GM19351 (cell line): ENCODE measurements around the gene BICD1.

ENCODE experiments used
- ATAC-seq: cut with Tn5 transposase; IDR thresholded peaks from one replicate; pipeline ENCODE4 v1.9.1; 2021; ENCODE audit warnings: mild to moderate bottlenecking, moderate library complexity; ENCODE audit not compliant: unreplicated experiment

BICD1 gene

DNA sequence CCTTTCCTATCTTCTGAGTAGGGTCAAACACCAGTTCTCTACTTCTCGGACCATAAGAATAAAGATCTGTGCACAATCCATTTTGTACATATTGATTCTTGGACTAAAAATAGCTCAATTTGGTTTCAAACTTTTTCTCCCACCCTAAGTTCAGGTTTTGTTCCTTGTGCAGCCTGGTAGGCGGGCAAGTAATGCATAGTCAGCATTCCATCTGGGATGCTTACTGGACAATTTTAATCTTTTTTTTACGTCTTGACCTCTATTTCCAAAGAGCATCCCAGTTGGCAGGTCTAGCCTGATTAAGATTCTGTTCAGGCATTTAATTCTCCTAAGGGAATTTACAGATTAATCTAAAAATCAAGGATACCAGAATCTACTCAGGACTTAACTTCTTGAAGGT is 126.9 kb downstream of the BICD1 start:
- no peak for ATAC-seq

DNA sequence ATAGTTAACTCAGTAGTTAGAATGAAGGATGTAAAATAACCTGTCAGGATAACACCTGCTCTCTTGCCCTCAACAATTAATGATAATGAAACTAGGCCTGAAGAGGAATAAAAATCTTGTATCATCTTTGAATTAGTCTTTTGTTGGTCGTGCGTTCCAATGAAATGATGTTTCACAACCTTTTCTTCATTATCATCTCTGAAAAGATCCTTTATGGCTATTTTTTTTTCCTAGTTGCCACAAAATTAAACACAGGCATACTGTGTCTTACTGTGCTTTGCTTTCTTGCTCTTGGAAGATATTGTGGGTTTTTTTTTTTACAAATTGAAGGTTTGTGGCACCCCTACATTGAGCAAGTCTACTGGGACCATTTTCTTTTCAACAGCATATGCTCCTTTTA is 128.6 kb downstream of the BICD1 start:
- ATAC-seq, result no peak

DNA sequence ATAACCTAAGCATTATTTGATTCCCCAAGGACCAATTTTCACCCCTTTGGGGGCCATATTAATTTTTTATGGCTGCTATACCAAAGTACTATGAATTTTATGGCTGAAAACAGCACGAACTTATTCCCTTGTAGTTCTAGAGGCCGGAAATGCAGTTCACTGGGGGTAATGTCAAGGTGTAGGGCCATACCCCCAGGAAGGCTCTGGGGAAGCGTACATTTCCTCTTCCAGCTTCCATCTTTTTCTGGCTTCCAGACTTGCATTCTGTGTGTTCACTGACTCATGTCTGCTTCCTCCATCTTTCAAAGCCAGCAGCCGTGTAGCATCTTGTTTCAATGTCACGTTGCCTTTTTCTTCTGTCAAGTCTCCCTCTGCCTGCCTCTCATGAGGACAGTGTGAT is 133.5 kb downstream of the BICD1 start:
- no peak for ATAC-seq

DNA sequence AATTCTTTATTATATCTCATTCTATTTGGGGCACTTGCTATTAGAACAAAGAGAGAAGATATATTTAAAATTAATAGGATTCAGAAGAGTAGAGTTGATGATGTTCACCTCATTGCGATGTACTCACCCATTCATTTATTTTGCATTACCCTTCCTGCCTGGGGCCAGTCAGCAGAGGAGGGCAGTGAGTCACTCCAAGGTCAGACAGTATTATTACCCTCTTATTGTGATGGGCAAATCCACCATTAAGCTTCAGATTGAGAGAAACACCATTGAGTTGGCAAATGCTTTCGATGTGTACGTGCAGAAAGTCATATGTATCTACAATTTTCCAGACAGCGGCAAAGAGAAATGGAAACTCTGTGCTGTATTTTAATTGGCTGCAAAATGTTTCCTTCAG is 134.2 kb downstream of the BICD1 start:
- no peak for ATAC-seq

DNA sequence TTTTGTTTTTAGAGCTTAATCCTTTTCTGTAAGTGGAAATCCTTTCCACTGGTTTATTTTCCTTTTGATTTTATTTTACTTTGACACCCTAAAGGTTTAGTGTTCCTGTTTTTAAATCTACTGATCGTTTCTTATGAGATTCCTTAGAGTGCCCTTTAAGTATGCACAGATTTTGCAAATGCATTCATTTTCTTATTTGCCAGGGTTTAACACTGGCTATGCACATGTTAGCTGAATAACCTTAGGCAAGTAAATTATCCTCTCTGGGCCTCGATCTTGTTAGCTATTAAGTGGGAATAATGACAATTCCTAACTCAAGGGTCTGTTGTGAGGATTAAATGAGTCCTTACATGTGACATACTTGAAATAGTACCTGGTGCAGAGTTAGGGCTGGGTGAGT is 136.0 kb downstream of the BICD1 start:
- no peak for ATAC-seq

DNA sequence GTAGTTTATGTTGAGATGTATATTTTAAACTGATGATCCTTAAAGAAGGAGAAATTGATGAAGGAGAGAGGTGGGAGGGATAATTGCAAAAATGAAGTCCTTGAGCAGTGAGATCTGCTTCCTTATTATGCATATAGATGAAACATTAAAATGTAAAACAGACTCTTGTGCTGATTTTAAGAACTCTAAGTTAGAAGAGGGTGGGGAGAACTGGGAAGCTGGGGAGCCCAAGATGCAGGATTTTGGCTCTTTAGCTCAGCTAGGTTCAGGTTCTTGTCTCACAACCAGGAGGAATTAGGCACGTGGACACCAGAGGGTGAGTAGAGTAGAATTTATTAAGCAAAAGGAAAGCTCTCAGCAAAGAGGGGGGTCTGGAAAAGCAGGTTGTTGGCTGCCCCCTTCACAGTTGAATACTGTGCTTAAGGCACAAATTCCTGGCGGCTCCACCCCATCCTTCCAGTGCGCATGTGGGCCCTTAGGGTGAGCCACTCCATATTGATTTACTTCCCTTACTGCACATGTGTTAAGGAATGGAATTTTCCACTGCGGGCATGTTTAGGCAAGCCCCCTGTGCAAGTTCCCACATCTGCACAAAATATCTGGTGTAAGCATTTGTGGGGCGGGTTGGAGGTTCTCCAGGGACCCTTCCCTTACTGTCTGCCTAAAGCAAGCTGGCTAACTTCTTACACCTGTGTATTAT is 141.9 kb downstream of the BICD1 start:
- no peak for ATAC-seq

DNA sequence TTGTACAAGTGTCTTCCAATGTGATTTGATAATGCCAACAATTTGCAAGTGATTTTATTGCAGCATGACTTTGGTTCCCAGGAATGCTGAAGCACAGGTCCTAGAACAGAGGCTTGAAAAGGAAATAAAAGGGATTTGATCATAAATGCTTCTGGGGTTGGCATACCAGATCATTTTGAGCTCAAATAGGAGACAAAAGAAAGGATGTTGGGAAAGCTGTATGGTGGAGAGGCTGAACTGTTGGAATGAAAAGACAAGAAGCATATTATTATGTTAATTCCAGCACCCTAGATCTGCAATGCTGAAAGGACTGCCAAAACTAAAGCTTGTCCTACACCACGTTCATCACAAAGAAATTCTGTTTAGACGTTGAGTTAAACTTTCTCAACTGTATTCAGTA is 143.1 kb downstream of the BICD1 start:
- no peak for ATAC-seq

DNA sequence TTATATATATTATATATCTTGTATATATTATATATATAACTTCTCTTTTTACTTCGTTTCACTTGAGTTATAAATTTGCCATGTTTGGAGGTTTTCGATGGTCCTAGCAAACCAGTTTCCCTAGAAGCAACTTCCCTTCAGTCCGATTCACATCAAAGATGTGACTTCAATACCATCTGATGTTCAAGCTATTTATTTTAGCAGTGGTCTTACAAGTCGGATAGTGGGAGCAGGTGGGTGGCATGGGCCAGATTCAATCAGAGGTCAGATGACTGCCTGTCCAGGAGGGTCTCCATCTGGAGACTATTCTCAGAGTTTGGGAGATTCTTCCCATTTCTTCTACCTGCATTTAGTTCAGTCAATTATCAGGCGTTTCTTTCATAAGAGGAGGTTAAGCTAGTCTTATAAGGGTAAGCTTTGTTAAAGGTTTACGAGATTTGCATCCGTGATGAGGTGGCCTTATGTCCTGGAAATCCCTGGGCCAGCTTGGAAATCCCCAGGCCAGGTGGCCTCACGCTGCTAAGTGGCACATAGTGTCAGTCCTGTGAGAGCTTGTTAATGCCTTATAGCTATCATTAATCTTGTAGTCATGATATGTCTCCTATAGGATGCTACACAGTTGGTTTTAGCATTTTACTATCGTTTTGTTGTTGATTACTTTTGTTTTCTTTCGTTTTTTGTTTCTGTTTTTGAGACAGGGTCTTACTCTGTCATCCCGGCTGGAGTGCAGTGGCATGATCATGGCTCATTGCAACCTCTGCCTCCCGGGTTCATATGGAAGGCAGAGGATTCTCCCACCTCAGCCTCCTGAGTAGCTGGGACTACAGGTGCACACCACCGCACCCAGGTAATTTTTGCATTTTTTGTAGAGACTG is 145.8 kb downstream of the BICD1 start:
- peak; percentile 84 for ATAC-seq

DNA sequence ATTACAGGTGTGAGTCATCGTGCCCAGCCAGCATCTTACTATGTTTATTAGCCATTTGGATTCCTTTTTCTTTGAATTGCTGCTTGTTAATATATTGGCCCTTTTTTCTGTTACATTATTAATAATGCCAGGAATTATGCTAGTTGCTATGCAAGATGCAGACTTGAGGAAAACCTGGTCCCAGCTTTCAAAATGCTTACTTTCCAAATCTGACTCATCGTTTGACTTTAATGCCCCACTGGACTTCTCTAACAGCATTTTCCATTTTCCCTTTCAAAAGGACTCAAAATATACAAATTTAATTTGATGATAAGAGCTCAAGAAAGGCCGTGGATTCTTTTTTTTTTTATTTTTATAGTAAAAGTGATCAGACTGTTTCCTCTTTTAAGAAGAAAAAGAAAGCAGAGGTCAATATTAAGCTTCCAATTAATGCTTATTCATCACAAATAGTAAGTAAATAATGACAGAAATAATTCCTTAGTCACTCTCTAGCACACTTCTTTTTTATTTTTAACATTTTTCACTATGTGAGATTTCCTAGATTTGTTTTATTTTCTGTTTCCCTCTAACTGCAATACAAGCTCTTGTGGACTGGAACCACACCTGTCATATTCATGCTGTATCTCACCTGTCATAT is 146.6 kb downstream of the BICD1 start:
- peak; percentile 14 for ATAC-seq

DNA sequence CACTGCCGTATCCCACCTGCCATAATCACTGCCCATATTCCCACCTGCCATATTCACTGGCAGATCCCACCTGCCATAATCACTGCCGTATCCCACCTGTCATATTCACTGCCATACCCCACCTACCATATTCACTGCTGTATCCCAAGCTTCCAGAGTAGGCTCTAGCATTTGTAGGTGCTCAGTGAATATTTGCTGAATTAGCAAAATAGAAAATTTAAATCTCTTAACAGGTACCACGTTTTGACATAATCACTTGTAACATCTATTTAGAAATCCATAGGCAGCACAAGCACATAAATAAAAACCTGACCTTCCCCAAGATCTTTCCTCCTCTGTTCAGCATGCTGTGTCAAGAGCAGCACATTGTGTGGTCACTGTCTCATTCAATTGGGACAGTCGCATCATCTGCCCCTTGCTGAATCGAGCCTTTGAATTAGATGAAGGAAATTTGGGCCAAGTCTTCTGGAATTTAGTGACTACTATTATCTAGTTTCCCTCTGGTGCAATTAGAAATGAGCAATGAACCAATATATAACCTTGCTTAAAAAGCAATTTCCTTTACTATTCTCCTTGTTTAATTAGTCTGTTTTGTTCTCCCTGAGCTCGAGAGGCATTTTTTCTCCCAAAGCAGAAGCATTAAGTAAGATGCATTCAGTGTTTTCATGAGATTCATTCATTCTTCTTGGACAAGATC is 147.8 kb downstream of the BICD1 start:
- ATAC-seq, result no peak

DNA sequence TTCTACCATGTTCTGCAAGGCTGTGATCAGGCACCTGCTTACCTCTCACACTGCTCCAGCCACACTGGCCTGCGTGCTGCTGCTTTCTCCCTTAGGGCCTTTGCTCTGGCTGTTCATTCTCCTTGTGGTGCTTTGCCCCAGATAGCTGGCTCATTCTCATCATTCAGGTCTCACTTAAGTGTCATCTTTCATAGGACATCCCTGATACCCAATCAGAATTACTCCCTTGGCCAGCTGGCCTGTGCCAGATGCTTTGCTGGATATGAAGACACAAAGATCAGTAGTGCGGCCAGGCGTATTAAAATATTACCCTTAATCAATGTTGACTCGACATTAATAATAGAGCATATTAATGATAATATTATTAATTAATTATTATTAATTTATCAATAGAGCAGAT is 148.9 kb downstream of the BICD1 start:
- ATAC-seq, result no peak

DNA sequence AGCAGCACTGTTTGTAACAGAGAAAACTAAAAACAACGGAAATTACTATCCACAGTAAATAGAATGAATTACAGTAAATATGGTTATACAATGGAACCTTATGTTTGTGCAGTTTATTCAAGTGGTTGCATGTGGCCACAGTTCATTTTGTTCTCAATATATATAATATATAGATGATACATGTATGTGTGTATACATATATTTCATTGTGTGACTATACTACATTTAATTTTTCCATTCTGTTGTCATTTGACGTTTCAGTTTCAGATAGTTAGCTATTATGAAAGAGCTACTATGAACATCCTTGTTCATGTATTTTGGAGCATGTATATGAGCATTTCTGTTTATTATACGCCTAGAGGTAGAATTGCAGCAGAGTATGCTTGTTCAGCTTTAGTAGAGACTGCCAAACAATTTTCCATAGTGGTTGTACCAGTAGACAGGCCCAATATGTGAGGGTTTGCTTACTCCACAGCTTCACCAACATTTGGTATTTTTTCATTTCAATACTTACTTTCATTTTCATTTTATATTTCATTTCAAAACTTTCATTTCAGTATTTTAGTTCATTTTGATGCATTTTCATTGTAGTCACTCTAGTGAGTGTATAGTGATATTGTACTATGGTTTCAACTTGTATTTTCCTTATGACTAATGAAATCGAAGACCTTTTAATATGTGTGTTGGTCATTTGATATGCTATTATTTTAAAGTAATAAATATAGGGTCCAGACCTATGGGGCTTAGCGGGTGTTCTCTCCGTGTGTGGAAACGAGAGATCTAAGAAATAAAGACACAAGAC is 151.2 kb downstream of the BICD1 start:
- no peak for ATAC-seq

DNA sequence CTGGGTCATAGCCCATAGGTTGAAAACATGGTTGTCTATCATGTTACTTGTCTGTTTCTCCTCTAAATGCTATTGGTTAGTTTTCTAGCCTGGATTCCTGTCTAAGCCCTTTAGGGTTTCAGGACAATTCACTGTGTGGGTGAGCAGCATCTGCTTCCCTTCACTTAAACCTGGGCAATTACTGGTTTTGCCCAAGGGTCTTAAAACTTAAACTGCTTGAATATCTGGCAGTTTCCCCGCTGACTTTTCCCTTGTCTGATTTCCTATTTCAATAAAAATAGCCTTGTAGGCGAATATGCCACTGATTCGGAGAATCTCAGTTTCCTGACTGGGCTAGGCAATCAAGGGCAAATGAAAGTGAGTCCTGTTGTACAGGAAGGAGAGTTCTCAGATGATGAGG is 154.0 kb downstream of the BICD1 start:
- ATAC-seq, result no peak

DNA sequence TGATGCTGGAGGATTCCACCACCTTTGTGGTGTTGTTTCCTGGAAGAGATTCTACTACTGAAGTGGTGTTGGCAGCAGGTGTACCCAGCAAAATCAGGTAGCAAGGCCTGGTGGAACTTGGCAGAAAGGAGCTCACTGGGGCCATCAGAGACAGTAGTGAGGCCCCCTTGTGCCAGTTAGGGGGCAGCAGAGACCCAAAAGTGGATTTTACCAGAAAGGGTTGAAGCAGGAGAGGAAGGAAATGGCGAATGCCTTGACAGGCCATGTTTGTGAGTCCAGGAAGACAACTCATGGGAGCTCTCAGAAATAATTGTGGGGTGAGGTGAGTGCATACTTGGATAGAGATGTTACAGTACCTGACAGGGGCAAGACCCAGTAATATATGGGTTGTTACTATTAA is 155.0 kb downstream of the BICD1 start:
- no peak for ATAC-seq

DNA sequence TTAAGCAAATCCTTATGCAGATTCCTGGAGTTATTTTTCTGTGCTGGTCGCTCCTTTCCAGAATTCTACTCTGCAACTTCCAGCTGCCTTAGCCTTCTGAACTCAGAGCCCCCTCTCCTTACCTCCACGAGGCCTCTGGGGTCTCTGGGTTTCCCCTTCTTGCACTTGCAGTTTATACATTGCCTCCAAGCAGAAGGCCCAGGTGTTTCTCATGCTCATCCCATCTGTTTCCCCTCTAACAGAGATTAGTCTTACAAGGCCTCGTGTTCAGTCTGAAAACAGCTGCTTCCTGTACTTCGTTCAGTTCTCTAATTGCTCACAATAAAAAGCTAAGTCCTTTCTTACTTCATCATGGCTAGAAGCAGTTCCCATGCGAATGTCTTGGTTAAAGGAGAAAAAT is 158.3 kb downstream of the BICD1 start:
- peak; percentile 77 for ATAC-seq

DNA sequence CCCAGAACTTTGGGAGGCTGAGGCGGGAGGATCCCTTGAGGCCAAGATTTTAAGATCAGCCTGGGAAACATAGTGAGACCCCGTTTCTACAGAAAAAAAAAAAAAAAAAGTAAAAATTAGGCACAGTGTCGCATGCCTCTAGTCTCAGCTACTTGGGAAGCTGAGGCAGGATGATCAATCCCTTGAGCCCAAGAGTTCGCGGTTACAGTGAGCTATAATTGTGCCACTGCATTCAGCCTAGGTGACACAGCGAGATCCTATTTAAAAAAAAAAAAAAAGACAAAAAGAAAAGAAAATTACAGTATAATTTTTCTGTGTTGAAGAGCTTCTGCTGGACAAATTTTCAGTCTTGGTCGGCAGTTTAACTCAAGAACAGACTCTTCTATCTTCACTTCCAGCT is 158.8 kb downstream of the BICD1 start:
- no peak for ATAC-seq

DNA sequence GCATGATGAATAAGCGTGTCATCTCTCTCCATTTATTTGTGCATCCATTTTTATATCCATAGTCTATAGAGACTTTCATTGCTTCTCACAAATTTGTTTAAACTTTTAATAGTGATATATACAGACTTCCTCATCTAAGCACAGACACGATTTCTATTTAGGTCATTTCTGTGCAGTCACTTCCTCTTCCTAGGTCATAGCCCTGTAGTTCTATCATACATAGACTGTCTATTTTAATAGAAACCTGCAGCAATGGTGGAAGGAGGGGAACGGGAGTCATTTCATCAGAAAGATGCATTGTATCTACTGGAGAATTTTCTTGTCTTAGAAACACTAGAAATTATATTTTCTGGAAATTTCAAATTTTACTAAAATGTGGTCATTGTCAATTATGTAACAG is 159.3 kb downstream of the BICD1 start:
- peak; percentile 75 for ATAC-seq

DNA sequence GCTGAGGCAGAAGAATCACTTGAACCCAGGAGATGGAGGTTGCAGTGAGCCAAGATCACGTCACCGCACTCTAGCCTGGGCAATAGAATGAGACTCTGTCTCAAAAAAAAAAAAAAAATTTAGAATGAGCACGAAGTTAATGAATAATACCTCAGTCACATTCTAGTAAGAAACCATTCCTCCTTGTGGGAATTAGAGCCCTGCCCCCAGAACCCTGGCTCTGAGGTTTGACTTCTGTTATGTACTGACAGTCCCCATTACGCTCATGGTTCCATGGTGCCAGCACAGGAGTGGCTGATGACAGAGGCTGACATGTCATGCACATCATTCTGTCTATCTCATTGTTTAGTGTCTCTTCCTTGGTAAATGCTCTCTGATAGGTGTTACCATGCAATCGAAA is 160.1 kb downstream of the BICD1 start:
- no peak for ATAC-seq

DNA sequence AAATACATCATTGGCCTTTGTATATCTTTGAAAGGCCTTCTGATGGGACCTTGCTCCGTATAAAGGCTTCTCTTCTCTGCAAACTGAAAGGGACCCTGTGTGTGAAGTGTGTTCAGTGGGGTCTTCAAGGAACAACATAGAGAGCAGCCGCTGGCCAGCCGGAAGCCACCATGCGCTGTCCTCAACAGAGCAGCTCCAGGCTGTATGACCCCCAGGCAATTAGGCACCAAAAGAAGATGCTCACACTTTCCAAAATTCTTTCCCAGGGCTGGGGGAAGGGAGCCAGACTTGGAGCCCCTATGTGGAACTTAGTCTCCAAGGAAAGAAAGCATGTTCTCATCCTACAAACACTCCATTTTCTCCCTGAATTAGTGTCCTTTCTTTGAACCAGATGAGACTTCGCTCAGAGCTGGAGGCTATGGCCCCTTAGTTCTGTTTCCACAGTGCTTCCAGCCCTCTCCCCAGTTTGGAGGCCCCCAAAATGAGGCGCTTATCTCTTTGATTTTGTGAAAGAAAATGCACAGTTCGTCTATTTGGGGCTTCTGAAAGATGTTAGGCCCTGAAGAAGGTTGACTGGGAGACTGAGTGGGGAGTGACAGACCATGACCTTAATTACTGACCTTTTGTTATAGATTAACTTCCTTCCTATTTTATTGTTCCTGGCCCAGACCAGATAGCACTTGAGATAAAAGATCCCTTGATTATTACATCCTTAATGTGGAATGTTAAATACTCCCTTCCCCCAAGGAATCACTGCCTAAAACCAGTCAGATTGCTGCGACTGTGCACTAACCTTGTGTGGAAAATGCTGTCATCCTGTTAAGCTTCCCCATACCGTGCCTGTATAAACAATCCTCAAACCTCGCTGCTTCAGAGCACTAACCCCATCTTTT is 164.4 kb downstream of the BICD1 start:
- ATAC-seq, result no peak

DNA sequence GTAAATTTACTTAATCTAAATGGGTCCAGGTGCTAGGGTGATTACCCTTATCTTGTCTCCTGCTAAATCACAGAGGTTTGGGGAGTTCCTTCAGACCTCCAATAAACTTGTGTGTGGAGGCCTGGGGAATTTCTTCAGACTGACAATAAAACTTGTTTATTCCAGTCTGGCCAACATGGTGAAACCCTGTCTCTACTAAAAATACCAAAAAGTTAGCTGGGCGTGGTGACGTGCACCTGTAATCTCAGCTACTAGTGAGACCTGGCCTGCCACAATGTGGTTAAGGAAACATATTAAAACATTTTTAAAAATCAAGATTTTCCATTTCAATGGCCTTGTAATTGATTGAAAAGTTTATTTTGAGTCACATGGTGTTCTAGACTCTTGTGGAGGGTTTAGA is 165.8 kb downstream of the BICD1 start:
- peak; percentile 35 for ATAC-seq
